Effector memory CD4-positive, alpha-beta T cell (primary cell): ENCODE data around the gene GPR183.

Source experiments
- DNase-seq, 3 donors: peaks; one replicate each; pipeline ENCODE4 v3.0.0-alpha.2; 2020
- H3K27ac ChIP-seq: 2 replicates; pipeline ENCODE4 v1.7.0; 2013; ENCODE audit warnings: mild to moderate bottlenecking, low read length, moderate library complexity; ENCODE audit not compliant: insufficient read depth, poor library complexity, severe bottlenecking
- H3K27me3 ChIP-seq: replicated peaks from 2 replicates; pipeline ENCODE4 v1.7.0; 2013; ENCODE audit warnings: mild to moderate bottlenecking, low read length; ENCODE audit not compliant: insufficient read depth, control insufficient read depth, poor library complexity, severe bottlenecking
- H3K36me3 ChIP-seq: 2 replicates; pipeline ENCODE4 v1.7.0; 2013; ENCODE audit warnings: mild to moderate bottlenecking, low read length, moderate library complexity; ENCODE audit not compliant: control insufficient read depth, insufficient read depth
- H3K4me1 ChIP-seq: 2 replicates; pipeline ENCODE4 v1.7.0; 2013; ENCODE audit warnings: low read length, mild to moderate bottlenecking; ENCODE audit not compliant: control insufficient read depth, insufficient read depth, poor library complexity, severe bottlenecking
- H3K4me3 ChIP-seq: 2 replicates; pipeline ENCODE4 v1.7.0; 2013; ENCODE audit warnings: low read length, low read depth, mild to moderate bottlenecking; ENCODE audit not compliant: insufficient read depth, poor library complexity, severe bottlenecking
- H3K9me3 ChIP-seq: 2 replicates; pipeline ENCODE4 v1.7.0; 2013; ENCODE audit warnings: mild to moderate bottlenecking, low read length, moderate library complexity; ENCODE audit not compliant: control insufficient read depth

GPR183 gene

DNA sequence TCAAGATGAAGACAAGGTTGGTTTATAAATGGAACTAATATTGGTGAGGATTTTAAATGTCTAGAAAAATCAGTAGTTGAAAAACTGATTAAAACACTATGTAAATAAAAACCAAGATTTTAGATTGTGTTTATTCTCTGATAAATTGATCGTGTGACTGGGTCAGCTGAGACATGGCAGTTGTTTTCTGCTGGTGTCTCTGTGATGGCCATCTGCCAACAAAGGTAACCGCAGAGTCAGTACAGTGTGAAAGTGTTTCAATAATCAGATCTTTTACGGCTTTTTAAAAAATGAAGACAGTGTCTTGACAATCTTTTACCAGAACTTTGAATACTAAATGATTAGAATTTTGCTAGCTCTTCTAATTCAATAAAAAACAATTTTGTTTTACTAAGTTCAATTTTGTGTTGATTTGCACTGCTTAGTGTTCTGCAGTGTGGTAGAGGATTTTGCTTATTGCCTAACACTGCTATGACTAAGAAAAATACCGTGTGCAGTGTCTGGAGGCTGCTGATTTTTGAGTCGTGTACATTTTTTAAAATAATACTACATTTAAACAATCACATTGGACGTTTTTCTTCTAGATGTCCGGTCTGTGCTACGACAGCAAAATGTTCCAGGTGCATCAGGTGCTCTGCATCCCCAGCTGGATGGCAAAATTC lies 32.7 kb upstream of the GPR183 start:
- peak; percentile 46 to 62 (median 46) for DNase-seq
- peaks cover 24% of the 10 kb centered on the region for H3K36me3 ChIP-seq
- no peaks in the 10 kb centered on the region for H3K27me3 ChIP-seq
- no peaks in the 10 kb centered on the region for H3K9me3 ChIP-seq
- peak overlapping the region; percentile 64 for H3K27ac ChIP-seq
- peaks cover 22% of the 10 kb centered on the region for H3K4me1 ChIP-seq
- peak overlapping the region; percentile 19 for H3K4me3 ChIP-seq

DNA sequence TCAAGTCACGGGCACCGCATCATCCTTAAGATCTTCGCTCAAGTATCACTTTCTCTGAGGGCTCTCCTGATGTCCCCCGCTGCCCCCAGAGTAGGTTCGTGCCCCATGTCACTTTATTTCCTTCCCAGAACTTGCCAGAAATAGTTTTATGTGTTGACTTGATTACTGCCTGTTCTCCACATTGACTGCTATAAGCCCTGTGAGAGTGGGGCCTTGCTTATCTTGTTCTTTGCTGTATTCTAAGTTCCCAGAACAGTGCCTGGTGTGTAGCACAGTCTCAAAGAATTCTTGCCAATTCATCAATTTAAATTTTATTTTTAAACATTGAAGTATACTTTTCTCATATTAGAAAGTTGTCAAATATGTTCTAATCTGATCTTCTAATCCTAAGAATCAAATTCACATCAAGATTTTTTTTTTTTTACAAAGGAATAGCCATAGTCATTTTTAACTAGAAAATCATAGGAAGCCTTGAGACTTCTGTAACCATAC lies 32.1 kb upstream of the GPR183 start:
- no peak for DNase-seq
- peak overlapping the region; percentile 64 for H3K27ac ChIP-seq
- peaks cover 22% of the 10 kb centered on the region for H3K4me1 ChIP-seq

DNA sequence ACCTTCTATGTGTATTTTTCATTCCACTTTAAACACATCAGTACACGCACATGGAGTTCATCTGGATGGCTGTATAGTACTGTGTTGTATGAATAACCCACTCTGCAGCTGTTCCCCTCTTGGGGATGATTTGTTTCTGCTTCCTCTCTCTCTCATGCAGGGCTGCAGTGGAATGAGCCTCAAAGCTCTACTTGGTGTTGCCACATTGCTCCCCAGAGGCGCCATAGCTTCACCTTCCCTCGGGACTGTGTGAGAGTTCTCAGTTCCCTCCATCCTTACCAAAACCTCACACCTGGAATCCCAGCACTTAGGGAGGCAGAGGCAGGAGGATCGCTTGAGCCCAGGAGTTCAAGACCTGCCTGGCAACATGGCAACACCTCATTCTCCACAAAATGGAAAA lies 28.4 kb upstream of the GPR183 start:
- H3K36me3 ChIP-seq: no peaks in the 10 kb centered on the region
- H3K4me3 ChIP-seq: no peak overlapping the region
- DNase-seq: no peak
- no peaks in the 10 kb centered on the region for H3K27me3 ChIP-seq
- no peaks in the 10 kb centered on the region for H3K9me3 ChIP-seq
- peaks cover 18% of the 10 kb centered on the region for H3K4me1 ChIP-seq
- no peak overlapping the region for H3K27ac ChIP-seq

More for the DNA sequence above, 32.1 kb upstream of the GPR183 start:
- no peaks in the 10 kb centered on the region for H3K9me3 ChIP-seq
- H3K27me3 ChIP-seq: no peaks in the 10 kb centered on the region
- peaks cover 24% of the 10 kb centered on the region for H3K36me3 ChIP-seq
- no peak overlapping the region for H3K4me3 ChIP-seq

DNA sequence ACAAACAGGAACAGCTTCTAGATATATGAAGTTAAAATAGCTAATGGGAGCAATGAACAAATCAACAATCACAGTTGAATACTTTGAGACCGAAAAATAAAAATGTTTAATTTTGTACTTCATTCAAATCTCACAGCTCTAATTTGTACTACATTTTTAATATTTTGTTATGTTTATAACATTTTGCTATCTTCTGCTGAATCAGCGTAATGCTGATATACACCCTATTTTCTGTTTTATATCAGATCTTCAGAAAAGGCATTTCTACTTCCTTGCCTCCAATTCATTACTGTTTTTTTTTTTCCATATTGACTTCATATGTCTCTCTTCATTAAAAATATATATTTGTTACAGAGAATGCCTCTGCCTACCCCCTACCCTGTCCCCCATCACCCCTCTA lies 27.9 kb upstream of the GPR183 start:
- H3K4me1 ChIP-seq: peaks cover 13% of the 10 kb centered on the region
- H3K9me3 ChIP-seq: no peaks in the 10 kb centered on the region
- no peaks in the 10 kb centered on the region for H3K36me3 ChIP-seq
- no peak for DNase-seq
- no peaks in the 10 kb centered on the region for H3K27me3 ChIP-seq
- no peak overlapping the region for H3K27ac ChIP-seq
- no peak overlapping the region for H3K4me3 ChIP-seq

DNA sequence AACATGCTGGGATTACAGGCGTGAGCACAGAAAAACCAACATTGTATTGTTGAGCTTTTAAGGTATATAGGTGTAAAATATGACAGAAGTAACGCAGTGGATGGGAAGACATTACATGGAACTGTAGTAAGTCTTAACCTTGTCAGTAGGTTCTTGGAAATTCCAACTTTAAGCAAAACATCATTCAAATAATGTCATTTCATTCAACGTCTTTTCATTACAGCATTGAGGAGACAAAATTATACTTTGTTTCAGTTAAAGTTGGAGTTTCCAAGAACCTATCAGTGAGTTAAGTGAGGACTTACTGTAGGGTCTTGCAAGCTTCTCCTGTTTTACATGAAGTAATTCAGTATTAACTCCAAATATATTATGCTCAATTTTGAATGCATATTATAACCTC lies 27.0 kb upstream of the GPR183 start:
- no peak for DNase-seq
- no peak overlapping the region for H3K27ac ChIP-seq
- H3K27me3 ChIP-seq: no peaks in the 10 kb centered on the region
- H3K9me3 ChIP-seq: no peaks in the 10 kb centered on the region
- H3K4me3 ChIP-seq: no peak overlapping the region
- H3K4me1 ChIP-seq: peaks cover 6% of the 10 kb centered on the region
- peaks cover 5% of the 10 kb centered on the region for H3K36me3 ChIP-seq

DNA sequence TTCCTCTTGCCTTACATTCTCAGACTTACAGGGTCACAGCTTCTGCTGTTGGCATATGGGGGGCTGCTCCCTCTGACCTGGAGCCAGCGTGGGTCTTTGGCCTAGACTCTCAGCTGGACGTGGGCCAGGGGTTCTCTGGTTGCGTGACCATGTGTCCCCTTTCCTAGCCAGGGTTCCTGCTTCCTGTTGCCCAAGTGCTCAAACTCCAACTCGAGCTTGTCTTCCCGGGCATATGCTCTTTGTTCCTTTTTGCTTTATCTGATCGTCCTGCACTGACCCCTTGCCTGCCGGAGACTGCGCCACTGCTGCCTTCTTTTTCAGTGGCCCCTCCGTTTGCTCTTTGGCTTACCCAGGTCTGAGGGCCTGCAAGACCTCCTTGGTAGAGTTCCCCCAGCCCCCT lies 25.3 kb upstream of the GPR183 start:
- DNase-seq: no peak
- Histone ChIP-seq H3K9me3 (no peaks in the 10 kb centered on the region), H3K4me1 (no peaks in the 10 kb centered on the region), H3K4me3 (no peak overlapping the region), H3K27me3 (no peaks in the 10 kb centered on the region), H3K36me3 (peaks cover 10% of the 10 kb centered on the region), H3K27ac (no peak overlapping the region)

DNA sequence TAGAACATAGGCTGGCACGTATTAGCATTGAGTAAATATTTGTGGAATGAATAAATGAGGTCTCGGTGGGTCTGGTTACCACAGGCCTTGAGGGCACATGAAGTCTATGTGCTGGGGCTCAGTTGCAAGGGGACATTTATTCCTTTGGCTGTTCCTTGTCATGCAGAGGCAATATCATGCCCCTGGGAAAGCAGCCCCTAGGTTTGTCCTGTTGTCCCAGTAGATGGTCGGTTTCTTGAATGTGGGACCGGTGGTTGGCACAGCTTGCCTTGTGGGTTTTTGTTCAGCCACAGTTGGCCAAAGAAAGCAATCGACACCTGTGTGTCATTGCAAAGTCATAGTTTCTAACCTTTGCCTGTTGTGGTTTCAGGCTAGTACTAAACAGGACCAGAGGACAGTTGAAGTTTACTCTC lies 24.7 kb upstream of the GPR183 start:
- Histone ChIP-seq H3K27me3 (no peaks in the 10 kb centered on the region), H3K27ac (no peak overlapping the region), H3K9me3 (no peaks in the 10 kb centered on the region), H3K4me1 (peaks cover 3% of the 10 kb centered on the region), H3K4me3 (no peak overlapping the region), H3K36me3 (peaks cover 10% of the 10 kb centered on the region)
- no peak for DNase-seq

DNA sequence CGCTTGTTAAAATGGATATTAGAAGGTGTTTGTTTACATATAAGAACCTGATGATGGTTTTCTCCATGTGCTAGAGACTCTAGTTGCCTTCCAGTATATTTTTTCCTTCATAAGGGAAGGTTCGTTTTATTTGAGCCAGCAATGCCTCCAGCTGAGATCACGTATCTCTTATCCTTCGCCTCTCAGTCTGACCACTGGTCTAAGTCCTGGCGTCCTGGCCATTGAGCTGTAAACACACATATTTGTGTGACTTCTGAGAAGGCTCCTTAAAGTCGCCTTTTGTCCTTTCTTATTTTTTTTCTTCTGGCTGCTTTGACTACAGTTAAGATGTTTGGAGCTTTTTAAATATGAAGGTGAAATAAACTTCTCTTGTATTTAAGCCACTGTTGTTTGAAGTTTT lies 23.7 kb upstream of the GPR183 start:
- Histone ChIP-seq H3K4me3 (no peak overlapping the region), H3K27me3 (no peaks in the 10 kb centered on the region), H3K9me3 (no peaks in the 10 kb centered on the region), H3K4me1 (peaks cover 11% of the 10 kb centered on the region), H3K27ac (no peak overlapping the region), H3K36me3 (peaks cover 10% of the 10 kb centered on the region)
- DNase-seq: no peak

DNA sequence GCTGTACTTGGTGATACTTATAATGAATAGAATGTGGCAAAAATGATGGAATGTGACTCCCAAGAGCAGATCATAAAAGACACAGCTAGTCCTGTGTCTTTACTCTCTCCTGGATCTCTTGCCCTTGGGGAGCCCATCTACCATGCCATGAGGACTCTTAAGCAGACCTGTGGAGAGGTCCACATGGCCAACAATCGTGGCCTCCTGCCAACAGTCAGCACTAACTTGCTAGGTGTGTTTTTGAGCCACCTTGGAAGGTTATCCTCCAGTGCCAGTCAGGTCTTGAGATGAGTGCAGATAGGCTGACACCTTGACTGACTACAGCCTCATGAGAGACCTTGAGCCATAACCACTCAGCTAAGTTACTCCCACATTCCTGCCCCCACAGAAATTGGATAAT lies 22.3 kb upstream of the GPR183 start:
- H3K4me1 ChIP-seq: peaks cover 18% of the 10 kb centered on the region
- no peaks in the 10 kb centered on the region for H3K9me3 ChIP-seq
- no peak overlapping the region for H3K4me3 ChIP-seq
- H3K27me3 ChIP-seq: no peaks in the 10 kb centered on the region
- no peak overlapping the region for H3K27ac ChIP-seq
- no peak for DNase-seq
- peaks cover 10% of the 10 kb centered on the region for H3K36me3 ChIP-seq

DNA sequence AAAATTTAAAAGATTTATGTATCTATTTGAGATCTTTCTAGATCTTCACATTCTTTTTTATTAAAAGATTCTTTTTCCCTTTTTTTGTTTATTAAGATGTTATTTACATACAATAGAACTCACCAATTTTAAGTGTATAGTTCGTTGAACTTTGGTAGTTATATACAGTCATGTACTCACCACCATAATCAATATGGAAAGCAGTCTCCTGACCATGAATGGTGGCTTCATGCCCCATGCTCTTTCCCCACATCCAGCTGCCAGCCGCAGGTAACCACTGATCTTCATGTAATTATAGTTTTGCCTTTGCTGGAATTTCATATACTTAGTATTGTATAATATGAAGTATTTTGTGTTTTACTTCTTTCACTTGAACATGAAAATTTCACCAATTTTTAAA lies 20.6 kb upstream of the GPR183 start:
- H3K4me1 ChIP-seq: peaks cover 35% of the 10 kb centered on the region
- no peaks in the 10 kb centered on the region for H3K27me3 ChIP-seq
- H3K36me3 ChIP-seq: peaks cover 10% of the 10 kb centered on the region
- no peaks in the 10 kb centered on the region for H3K9me3 ChIP-seq
- no peak for DNase-seq
- H3K4me3 ChIP-seq: no peak overlapping the region
- H3K27ac ChIP-seq: no peak overlapping the region
